Measurements from ENCODE around the gene ZP2.

- TF ChIP-seq, protein P1, sequence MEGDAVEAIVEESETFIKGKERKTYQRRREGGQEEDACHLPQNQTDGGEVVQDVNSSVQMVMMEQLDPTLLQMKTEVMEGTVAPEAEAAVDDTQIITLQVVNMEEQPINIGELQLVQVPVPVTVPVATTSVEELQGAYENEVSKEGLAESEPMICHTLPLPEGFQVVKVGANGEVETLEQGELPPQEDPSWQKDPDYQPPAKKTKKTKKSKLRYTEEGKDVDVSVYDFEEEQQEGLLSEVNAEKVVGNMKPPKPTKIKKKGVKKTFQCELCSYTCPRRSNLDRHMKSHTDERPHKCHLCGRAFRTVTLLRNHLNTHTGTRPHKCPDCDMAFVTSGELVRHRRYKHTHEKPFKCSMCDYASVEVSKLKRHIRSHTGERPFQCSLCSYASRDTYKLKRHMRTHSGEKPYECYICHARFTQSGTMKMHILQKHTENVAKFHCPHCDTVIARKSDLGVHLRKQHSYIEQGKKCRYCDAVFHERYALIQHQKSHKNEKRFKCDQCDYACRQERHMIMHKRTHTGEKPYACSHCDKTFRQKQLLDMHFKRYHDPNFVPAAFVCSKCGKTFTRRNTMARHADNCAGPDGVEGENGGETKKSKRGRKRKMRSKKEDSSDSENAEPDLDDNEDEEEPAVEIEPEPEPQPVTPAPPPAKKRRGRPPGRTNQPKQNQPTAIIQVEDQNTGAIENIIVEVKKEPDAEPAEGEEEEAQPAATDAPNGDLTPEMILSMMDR (conservative IDR thresholded peaks at IDR 0.05): no peak
- no peak for TF ChIP-seq EZH2 (IDR thresholded peaks at IDR 0.05; ENCODE audit: low read depth)
These were observed 27.4 kb downstream of the ZP2 start for GRCh38 chr16:21183995-21184394.
